Measurements from ENCODE around the gene CMTM1. TPM values are rescaled to one million over a fixed set of nuclear protein-coding genes. Genes with fewer than 3 reads are reported as not detected.
A peak's percentile ranks its signal among the peaks of the same experiment; 100 is the strongest.
"Not testable (repeated sequence)": the region's sequence is repeated elsewhere in the genome, so short reads cannot be mapped to it uniquely, and the experiment has no call there.

Gene CMTM1
- total RNA-seq, 1 donor from 2014 or later: 2.7 TPM

DNA sequence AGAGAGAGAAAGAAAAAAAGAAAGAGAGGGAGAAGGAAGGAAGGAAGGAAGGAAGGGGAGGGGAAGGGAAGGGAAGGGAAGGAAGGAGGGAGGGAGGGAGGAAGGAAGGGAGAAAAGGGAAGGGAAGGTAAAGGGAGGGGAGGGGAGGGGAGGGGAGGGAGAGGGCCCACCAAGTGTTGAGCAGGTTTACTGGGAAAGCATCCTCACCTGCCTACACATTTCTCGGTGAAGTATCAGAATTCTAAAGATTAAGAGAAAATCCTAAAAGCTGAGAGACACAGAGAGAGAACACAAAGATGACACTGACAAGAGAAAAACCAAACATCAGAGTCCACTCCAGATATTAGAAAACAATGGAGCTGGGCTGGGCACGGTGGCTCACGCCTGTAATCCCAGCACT, 26.0 kb downstream of the CMTM1 start:
- no peak for DNase-seq

DNA sequence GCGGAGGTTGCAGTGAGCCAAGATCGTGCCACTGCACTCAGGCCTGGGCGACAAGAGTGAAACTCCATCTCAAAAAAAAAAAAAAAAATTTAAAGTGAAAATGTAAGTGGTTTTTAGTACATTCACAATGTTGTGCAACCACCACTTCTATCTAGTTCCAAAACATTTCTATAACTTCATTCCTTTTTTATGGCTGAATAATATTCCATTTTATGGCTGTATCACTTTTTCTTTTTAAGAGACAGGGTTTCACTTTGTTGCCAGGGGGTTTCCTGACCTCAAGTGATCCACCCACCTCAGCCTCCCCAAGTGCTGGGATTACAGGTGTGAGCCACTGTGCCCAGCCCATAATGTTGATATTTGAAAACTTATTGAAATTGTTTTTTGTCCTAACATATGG, 26.6 kb downstream of the CMTM1 start:
- DNase-seq: no peak

DNA sequence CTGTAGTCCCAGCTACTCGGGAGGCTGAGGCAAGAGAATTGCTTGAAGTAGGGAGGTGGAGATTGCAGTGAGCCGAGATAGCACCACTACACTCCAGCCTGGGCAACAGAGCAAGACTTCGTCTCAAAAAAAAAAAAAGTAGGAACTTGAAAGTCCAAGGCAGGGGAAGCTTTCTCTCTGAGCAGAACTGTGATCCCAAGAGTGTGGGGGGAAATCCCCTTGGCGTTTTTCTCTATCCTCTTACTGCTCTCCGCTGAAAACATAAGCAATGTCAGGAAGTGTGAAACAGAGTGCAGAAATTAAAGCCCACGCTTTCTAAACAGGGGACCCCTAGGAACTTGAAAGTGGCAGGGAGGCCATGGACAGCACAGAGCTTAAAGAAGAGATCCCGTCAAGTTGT, 28.5 kb downstream of the CMTM1 start:
- no peak for DNase-seq

DNA sequence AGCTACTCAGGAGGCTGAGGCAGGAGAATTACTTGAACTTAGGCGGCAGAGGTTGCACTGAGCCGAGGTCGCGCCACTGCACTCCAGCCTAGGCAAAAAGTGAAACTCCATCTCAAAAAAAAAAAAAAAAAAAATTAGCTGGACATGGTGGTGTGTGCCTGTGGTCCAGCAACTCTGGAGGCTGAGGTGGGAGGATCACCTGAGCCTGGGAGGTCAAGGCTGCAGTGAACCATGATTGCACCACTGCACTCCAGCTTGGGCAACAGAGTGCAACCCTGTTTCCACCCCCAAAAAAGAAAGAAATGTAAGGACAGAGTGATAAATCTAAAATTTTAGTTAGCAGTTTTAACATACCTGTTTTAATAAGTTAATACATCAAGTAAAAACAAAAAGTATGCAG, 30.3 kb downstream of the CMTM1 start:
- not testable (repeated sequence) for DNase-seq

DNA sequence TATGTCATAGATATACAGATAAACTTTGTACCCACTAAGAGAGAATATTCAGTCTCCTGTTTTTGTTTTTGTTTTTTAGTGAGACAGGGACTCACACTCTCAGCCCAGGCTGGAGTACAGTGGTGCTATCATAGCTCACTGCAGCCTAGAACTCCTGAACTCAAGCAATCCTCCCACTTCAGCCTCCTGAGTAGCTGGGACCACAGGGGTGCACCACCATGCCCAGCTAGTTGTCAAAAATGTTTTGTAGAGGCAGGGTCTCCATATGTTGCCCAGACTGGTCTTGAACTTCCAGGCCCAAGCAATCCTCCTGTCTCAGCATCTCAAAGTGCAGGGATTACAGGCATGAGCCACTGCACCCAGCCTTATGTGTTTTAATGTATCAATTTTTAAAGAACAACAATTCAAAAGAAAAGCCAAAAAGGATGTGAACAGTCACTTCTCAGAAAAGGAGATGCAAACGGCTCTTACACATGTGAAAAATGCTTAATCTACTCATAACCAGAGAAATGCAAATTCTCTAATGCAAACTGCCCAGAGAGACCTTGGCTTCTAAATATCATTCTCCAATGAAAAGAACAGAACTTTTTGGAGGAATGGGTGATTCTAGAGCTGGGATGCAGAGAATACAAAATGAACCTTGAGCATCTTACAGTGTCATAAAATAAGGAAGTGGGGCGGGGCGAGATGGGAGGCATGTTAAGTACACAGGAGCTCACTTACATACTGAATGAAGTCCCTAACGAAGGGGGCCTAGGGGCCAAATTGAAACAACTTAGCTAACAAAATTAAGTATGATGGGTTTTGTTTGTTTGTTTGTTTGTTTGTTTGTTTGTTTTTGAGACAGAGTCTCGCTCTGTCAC, 31.0 kb downstream of the CMTM1 start:
- no peak for DNase-seq

DNA sequence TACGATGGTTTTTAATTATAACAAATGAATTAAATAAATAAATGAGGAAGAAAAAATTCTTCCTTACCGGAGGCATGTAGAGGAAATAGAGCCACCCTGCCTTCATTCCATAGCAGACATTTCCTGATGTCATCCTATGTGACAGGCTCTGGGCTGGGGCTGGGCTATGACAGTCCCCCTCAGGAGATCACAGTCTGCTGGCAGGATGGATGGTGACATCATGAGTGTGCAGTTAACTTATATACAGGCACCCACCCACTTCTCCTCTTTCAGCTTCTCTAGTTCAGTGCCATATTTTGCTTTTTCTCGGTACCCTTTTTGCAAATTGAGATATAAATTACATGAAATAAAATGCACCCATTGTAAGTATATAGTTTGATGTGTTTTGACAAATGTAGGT, 31.9 kb downstream of the CMTM1 start:
- no peak for DNase-seq

DNA sequence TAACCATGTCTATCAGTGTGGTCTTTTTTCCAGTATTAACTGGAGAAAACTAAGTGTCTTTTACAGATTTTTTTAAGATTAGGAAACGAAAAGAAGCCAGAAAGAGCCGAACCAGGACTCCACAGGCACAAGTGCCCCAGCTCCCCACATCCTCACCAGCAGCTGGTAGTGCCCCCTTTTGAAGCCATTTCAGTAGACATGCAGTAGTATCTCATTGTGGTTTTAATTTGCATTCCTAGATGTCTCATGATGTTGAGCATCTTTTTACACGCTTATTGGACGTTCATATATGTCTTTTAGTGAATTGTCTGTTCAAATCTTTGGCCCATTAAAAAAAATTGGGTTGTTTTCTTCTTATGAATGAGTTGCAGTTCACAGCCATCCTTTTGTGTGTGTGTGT, 33.5 kb downstream of the CMTM1 start:
- DNase-seq: no peak

DNA sequence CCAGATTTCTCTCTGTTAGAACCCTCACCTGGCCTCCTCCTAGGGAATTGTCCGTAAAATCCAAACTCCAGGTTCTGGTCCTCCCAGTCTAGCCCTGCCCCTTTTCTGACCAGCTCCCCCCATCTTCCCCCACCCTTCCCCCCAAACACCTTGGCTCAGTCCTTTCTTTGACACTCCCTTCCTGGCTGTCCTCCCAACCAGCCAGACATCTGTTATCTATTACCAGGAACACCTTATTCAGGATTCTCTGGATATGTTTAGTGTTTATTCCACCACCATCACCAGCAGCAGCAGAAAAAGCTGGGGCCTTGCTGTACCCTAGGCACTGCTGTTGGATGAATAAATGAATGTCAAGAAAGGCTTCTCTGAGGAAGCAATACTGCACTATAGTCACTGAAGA, 34.2 kb downstream of the CMTM1 start:
- no peak for DNase-seq

DNA sequence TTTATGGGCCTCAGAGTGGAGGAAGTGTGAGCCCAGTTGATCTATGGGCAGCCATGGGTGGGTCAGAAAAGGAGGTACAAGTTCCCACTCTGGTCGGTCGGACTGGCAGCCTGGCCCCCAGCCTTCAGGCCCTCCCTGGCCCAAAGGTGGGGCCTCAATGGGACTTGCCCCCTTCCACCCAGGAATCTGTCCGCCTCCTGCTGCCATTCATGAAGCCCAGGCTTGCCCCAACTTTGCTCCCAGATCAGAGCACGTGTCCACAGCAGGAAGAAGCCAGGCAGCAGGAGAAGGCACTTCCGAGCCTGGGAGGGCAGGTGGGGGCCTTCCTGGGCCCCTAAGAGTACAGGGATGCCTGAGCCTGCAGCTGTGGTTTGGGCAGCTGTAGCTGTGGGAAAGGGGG, 35.2 kb downstream of the CMTM1 start:
- DNase-seq: no peak

DNA sequence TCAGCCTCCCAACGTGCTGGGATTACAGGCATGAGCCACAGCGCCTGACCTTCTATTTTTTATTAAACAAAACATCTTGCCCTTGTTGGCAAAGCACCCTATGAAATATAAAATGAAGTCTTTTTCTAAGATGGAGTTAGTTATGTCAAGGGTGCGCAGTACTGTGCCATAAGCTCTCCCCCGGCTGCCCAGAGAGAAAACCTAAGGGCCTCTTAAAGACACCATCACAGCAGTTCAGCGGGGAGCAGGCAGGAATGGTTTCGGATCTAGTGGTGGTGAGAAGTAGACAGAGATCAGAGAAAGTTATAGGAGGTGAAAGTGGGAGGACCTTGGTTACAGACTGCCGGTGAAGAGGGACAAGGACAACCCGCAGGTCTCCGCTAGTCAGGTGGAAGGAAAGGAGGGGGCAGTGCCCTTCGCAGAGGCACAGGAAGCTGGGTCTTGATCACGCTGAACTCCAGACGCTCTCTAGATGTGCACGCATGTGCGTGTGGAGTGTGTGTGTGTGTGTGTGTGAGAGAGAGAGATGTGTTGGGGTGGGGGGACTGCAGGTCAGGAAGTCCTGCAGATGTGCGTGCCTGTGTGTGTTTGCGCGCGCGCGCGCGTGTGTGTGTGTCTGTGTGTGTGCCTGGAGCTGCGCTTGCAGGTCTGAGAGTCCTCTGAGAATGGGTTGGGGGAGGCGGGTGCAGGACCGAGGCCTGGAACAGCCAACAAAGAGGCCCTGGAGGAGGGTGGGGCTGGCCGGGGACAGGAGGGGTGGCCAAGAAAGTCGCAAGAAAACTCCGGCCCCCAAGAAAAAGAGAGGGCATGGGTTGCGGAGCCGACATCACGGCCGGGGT, 37.5 kb downstream of the CMTM1 start:
- DNase-seq: no peak

DNA sequence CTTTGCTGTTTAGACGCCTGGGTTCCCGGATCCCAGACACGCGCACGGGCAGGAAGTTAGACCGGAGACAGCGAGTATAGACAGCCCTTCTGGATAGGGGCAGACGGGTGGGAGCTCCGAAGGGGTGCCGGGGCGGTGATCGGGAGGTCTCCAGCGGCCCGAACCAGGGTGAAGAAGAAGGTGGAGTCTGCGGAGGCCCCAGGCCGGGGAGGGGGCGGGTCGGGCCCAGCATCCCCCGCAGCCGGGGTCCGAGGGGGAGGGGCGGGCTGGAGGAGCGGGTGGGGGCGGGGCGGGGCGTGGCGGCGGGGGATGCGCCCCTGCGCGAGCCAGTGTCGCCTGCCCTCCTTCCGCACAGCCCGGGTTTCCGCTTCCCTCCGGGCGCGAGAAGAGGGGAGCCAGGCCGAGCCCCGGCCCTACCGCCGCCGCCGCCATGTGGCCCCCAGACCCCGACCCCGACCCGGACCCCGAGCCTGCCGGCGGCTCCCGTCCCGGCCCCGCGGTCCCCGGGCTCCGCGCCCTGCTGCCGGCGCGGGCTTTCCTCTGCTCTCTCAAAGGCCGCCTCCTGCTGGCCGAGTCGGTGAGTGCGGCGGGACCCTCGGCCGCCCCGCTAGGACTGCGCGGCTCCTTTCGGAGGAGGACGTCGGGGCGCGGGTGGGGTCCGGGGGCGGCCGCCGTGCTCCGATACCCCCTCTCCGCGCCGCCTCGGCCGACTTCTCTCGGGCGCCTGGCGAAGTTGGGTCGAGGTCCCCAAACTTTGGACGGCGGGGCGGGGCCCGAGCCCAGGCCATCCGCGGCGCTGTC, 38.3 kb downstream of the CMTM1 start, which contains the start of gene CMTM3:
Gene CMTM3 (plus strand): TSS at position 329 of the 801 bp plus-strand sequence. CDS start 102 bp downstream, at position 431.
- DNase-seq: no peak

DNA sequence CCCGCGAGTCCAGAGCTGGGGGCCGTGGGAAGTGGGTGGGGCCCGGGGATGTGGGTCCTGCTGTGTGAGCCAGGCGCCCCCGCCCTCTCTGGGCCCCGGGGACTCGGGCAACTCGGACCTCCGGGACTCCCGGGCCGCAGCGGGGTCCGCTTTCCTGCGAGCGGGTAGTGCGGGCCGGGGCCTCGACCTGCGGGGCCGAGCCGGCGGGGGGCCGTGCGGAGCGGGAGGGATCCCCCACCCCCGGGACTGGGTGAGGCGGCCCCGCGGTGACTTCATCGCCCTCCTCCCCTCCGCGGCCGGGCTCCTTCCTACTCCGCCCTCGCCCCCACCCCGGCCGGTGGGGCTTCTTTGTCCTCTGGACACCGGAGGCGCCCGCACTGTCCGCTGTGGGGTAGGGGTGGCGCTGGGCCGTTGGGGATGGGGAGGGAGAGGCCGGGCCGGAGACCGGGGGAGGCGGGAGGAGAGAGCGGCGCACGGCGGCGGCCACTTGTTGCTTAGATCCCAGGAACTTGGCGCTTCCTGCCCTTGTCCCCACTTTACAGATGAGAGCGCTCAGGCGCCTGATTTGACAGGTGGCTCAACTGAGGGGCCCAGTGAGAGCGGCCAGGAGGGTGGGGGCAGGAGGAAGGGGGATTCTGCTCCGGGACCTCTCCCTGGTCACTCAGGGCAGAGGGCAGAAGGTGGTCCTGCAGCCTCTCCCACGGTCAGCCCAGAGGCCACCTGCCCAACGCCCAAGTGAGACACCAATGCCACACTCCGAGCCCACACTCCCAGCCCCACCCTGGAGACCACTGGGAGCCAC, 39.1 kb downstream of the CMTM1 start:
- no peak for DNase-seq

DNA sequence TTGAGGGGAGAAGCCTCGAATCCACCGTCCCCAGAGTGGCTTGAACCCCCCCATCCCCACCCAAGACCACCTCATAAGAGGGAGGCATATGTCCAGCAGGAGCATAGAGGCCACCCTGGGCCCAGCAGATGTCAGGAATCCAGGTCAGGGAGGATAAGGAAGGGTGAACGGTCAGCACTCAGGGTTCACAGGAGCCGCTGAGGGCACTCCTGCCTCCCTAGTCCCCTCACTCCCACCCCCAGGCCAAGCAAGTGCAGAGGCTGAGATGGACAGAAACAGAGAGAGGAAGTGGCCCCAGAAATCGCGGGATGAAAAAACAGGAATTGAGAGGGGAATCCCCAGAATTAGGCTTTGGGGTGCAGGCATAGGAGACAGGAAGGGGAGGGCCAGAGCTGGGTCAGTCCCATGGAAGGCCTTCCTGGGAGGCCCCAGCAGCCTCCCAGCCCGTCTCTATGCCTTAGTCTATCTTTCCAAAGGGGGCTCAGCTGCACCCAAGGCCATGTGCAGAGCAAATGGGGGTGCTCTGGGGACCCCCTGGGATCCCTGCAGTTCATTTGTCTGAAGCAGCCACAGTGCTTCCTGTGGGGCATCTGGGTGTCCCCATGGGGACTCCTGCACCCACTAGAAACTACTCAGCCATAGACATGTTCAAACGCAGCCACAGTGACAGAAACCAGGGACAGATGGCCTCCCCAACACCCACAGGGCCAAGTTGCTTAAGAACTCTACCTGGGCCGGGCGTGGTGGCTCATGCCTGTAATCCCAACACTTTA, 39.9 kb downstream of the CMTM1 start:
- no peak for DNase-seq

DNA sequence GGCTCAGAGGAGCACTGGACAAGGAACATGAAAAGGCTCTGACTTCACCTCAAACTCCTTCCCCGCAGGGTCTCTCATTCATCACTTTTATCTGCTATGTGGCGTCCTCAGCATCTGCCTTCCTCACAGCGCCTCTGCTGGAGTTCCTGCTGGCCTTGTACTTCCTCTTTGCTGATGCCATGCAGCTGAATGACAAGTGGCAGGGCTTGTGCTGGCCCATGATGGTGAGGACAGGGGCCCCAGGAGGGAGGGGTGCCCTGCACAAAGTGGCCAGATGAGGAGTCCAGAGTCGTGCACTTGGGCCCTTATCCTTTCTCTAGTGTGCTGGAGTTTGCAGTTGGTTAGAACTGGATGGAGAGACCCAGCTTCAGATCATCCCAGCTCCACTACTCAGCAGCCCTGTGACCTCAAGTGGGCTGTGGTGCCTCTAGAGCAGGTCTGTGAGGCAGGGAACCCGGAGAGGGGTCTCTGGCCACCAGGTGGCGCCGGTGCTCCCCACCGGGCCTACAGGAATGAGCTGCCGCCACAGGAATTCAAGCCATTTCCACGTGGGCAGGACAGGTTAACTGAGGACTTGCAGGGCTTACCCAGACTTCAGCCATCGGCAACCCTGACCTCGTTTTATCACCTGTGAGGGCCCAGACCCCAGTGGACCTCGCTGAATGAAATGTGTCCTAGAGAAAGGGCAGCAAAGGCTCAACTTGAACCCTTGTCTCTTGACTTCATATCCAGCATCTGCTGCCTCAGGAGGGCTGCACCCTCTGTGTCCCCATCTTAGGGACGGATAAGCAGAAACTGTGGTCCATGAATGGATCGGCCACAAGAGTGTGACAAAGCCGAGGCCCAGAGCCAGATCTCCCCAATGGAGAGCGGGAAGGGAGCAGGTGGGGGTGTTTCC, 42.3 kb downstream of the CMTM1 start:
- DNase-seq: peak; percentile 67

DNA sequence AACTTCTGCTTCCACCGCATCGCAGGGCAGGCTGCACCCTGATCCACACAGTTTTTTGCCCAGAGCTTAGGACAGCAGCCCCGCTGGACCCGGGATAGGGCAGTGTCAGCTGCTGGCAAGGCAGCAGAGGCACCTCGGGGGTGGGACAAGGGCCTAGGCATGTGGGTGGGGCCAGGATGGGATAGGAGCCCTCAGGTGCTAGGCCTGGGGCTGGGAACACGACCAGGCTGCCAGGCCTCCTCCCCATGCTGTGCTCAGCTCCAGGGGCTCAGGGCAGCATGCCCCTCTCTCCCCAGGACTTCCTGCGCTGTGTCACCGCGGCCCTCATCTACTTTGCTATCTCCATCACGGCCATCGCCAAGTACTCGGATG, 42.9 kb downstream of the CMTM1 start:
- DNase-seq: no peak

DNA sequence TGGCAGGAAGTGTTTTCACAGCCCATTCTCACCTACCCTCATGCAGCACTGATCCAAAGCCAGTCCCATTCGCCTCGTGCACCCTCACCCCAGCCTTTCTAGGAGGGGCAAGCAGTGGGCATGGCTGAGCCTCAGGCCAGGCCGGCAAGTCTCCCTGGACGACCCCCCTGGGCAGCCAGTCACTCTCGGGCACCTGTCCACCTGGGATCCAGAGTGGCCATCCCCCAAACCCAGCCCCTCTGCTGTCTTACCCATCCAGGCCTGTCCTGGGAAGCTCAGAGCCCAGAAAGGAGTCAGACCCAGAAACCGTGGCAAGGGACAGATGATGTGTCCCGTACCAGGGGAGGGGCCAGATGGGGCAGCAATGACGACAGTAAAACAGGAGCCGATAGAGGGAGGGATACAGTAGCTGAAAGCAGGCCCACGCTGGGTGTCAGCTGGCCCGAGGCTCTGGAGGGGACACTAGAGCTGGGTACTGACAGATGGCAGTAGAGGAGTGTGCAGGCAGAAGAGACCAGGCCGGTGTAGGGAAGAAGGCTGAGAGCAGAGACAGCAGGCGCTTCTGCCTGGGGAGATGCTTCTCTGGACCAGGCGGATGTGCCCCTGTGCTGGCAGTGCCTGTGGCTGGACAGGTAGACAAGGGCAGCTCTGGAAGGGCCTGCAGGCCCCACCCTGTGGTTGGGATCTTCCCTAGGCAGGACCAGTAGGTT, 44.0 kb downstream of the CMTM1 start:
- no peak for DNase-seq

DNA sequence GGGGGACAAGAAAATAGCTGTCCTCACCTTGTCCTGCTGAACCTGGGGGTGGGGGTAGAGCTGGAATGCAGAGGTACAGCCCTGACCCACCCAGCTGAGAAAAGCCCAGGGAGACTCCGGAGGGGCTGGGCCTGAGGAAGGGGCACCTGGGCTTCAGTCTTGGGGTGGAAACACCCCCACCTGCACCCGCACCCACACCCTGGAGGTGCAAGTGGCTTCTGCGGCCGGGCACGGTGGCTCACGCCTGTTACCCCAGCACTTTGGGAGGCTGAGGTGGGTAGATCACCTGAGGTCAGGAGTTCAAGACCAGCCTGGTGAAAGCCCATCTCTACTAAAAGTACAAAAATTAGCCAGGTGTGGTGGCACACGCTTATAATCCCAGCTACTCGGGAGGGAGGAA, 45.7 kb downstream of the CMTM1 start:
- DNase-seq: not testable (repeated sequence)

DNA sequence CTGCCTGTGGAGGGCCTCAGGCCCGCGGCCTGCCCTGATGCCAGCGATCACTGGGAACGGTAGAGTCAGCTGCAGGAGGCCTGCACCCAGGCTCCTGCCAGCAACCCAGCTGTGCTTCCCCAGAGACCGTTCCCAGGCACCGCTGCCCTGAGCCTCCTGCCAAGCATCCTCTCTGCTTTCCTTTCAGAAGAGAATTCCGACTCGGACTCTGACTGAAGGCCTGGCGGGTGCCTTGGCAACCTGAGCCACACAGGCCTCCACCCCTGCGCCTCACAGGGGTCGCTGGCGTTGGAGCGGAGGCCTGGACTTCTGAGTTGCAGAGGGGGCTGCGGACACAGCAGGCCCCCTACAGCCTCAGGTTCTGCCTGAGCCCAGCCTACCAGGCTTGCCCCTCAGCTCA, 46.2 kb downstream of the CMTM1 start:
- no peak for DNase-seq

DNA sequence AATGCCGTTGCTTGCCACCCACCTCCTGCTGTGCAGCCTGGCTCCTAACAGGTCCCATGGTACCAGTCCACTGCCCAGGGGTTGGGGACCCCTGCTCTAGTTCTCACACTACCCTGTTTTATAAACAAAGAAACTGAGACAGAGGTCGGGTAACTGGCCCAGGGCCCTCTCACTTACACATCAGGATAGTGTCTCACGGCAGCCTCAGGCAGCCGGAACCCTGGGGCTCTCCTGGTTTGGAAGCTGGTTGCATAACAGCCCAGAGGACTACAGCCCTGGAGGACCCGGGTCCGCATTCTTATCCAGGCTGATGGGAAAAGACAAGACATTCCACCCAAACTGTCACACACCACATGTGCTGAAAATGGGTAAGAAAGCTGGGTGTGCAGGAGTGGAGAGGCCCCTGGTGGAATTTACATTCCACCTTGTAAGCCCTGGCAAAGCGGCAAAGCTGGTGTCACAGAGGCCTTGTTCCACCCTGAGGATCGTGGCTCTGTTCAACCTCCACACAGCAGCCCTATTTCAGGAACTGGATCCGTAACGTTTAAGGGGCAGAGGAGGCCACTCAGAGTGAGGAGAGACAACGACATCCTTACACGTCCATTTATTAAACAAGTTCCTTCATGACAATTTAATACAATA, 48.0 kb downstream of the CMTM1 start:
- DNase-seq: no peak

Data from occipital lobe (tissue), 2 donors.